Measurements from ENCODE around the gene KRI1. TPM values are rescaled to one million over a fixed set of nuclear protein-coding genes. Genes with fewer than 3 reads are reported as not detected.
A peak's percentile ranks its signal among the peaks of the same experiment; 100 is the strongest.

The KRI1 gene
- total RNA-seq (2014; rRNA removed; shearing (Covaris generic)), result 17.4 and 27.0 TPM in 2 replicates

- in situ Hi-C loops (cut with HindIII; ENCODE audit: low sequenced_read_pairs), result no loop called here
- DNase-seq (ENCODE audit: low spot score), result peak; percentile 94
Observed at GRCh38 chr19:10565567-10566407, at the start of gene KRI1. TSS of gene KRI1 (minus strand) at chr19:10566010. CDS start at chr19:10565999, 11 bp downstream.

- peak; percentile 17 for DNase-seq (ENCODE audit: low spot score)
- in situ Hi-C loops (cut with HindIII; ENCODE audit: low sequenced_read_pairs), result no loop called here
Observed at GRCh38 chr19:10612499-10613119, 46.8 kb upstream of the KRI1 start.

GRCh38 chr19:10611907-10612306, 46.1 kb upstream of the KRI1 start:
- in situ Hi-C loops (cut with HindIII; ENCODE audit: low sequenced_read_pairs), result no loop called here
- peak; percentile 26 for DNase-seq (ENCODE audit: low spot score)

- in situ Hi-C loops (cut with HindIII; ENCODE audit: low sequenced_read_pairs), result no loop called here
- DNase-seq (ENCODE audit: low spot score), result no peak
Observed at GRCh38 chr19:10604460-10604980, 38.7 kb upstream of the KRI1 start.

- in situ Hi-C loops (cut with HindIII; ENCODE audit: low sequenced_read_pairs), result no loop called here
- DNase-seq (ENCODE audit: low spot score), result no peak
Observed at GRCh38 chr19:10603873-10604459, 38.2 kb upstream of the KRI1 start.

GRCh38 chr19:10603084-10603872, 37.5 kb upstream of the KRI1 start:
- DNase-seq (ENCODE audit: low spot score), result no peak
- in situ Hi-C loops (cut with HindIII; ENCODE audit: low sequenced_read_pairs), result no loop called here

- in situ Hi-C loops (cut with HindIII; ENCODE audit: low sequenced_read_pairs), result no loop called here
- DNase-seq (ENCODE audit: low spot score), result peak; percentile 83
Observed at GRCh38 chr19:10602330-10603083, 36.7 kb upstream of the KRI1 start.

- in situ Hi-C loops (cut with HindIII; ENCODE audit: low sequenced_read_pairs), result no loop called here
Observed at GRCh38 chr19:10601999-10602329, 36.2 kb upstream of the KRI1 start.

GRCh38 chr19:10600149-10600548, 34.3 kb upstream of the KRI1 start:
- in situ Hi-C loops (cut with HindIII; ENCODE audit: low sequenced_read_pairs), result no loop called here
- no peak for DNase-seq (ENCODE audit: low spot score)

More at GRCh38 chr19:10601999-10602329, 36.2 kb upstream of the KRI1 start:
- no peak for DNase-seq (ENCODE audit: low spot score)

GRCh38 chr19:10593820-10594637, 28.2 kb upstream of the KRI1 start:
- peak; percentile 22 for DNase-seq (ENCODE audit: low spot score)
- in situ Hi-C loops (cut with HindIII; ENCODE audit: low sequenced_read_pairs), result no loop called here

GRCh38 chr19:10593148-10593547, 27.3 kb upstream of the KRI1 start:
- in situ Hi-C loops (cut with HindIII; ENCODE audit: low sequenced_read_pairs), result no loop called here
- no peak for DNase-seq (ENCODE audit: low spot score)

GRCh38 chr19:10587839-10588150, 22.0 kb upstream of the KRI1 start:
- in situ Hi-C loops (cut with HindIII; ENCODE audit: low sequenced_read_pairs), result no loop called here
- DNase-seq (ENCODE audit: low spot score), result no peak

- no peak for DNase-seq (ENCODE audit: low spot score)
- in situ Hi-C loops (cut with HindIII; ENCODE audit: low sequenced_read_pairs), result no loop called here
Observed at GRCh38 chr19:10587022-10587838, 21.4 kb upstream of the KRI1 start, which contains the start of gene AP1M2. TSS of gene AP1M2 (minus strand) at chr19:10587312. CDS start at chr19:10587231, 81 bp downstream.

GRCh38 chr19:10586396-10586795, 20.6 kb upstream of the KRI1 start:
- DNase-seq (ENCODE audit: low spot score), result no peak
- in situ Hi-C loops (cut with HindIII; ENCODE audit: low sequenced_read_pairs), result no loop called here

- DNase-seq (ENCODE audit: low spot score), result no peak
- in situ Hi-C loops (cut with HindIII; ENCODE audit: low sequenced_read_pairs), result no loop called here
Observed at GRCh38 chr19:10583036-10583776, 17.4 kb upstream of the KRI1 start.

- in situ Hi-C loops (cut with HindIII; ENCODE audit: low sequenced_read_pairs), result no loop called here
- DNase-seq (ENCODE audit: low spot score), result no peak
Observed at GRCh38 chr19:10582091-10582490, 16.3 kb upstream of the KRI1 start.
